Left renal cortex interstitium (tissue), 4 donors: ENCODE data around the gene CCDC107. TPM values are rescaled to one million over a fixed set of nuclear protein-coding genes. Genes with fewer than 3 reads are reported as not detected.
A peak's percentile ranks its signal among the peaks of the same experiment; 100 is the strongest.
"Not testable (repeated sequence)": the region's sequence is repeated elsewhere in the genome, so short reads cannot be mapped to it uniquely, and the experiment has no call there.

ENCODE experiments used
- DNase-seq, 4 donors: peaks; one replicate each; pipeline ENCODE4 v3.0.0-alpha.2; 2013; ENCODE audit warnings: low read depth in 4 of 4, low spot score in 2 of 4, missing footprints in 1 of 4
- polyA plus RNA-seq, 4 donors: library from polyadenylated mRNA; unstranded; fragments of 120-200 nt; gene quantifications; one replicate each; pipeline ENCODE4 v1.2.1, GENCODE V29; 2013; ENCODE audit not compliant: insufficient read length in 4 of 4

Gene CCDC107
- polyA plus RNA-seq, 4 donors = 16.3 to 25.8 (median 19.7) TPM

GRCh38 chr9:35637427-35637955, 20.6 kb upstream of the CCDC107 start:
- not testable (repeated sequence) for DNase-seq

- not testable (repeated sequence) for DNase-seq
Measured at GRCh38 chr9:35638751-35639150, 19.3 kb upstream of the CCDC107 start.

GRCh38 chr9:35639225-35639624, 18.9 kb upstream of the CCDC107 start:
- not testable (repeated sequence) for DNase-seq

GRCh38 chr9:35639631-35640030, 18.5 kb upstream of the CCDC107 start:
- no peak for DNase-seq

- DNase-seq = not testable (repeated sequence)
Measured at GRCh38 chr9:35640431-35640830, 17.7 kb upstream of the CCDC107 start.

DNA sequence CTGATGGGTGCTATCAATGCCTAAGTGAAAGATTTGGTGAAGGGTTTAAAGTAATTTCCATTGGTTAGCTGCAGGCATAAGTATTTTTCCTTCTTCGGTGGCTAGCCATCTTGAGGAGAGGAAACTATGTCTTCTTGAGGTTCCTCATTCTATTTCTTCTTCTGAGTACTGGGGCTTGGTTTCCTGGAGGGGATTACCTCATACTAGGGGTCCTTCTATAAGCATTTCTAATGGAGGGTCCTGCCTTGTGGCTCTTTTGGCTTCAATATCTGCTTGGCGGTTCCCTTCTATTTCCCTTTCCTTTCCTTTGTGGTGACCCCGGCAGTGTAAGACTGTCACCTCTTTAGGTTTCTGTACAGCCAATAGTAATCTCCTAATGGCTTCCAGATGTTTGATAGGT, 16.6 kb upstream of the CCDC107 start:
- not testable (repeated sequence) for DNase-seq

DNA sequence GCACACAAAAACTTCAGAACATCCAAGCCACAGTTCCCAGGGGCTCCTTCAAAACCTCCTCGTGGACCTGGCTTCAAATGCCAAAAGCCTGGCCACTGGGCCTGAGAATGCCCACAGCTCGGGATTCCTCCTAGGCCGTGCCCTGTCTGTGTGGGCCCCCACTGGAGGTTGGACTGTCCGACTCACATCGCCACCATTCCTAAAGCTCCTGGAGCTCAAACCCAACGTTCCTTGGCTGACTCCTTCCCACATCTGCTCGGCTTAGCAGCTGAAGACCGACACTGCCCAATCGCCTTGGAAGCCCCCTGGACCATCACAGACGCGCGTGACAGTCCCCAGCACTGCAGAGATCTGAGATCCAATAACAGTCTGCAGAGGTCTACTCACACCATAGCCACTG, 15.0 kb upstream of the CCDC107 start:
- no peak for DNase-seq

DNA sequence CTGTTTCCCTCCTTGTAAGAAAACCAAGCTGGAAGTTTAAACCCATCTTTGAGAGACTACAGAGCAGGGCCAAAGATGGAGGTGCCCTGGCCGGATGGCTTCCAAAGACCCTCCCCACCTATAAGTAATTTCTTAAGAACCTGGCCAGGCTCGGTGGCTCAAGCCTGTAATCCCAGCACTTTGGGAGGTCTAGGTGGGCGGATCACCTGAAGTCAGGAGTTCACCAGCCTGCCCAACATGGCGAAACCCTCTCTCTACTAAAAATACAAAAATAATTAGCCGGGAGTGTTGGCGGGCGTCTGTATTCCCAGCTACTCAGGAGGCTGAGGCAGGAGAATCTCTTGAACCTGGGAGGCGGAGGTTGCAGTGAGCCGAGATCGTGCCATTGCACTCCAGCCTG, 12.4 kb upstream of the CCDC107 start:
- not testable (repeated sequence) for DNase-seq

DNA sequence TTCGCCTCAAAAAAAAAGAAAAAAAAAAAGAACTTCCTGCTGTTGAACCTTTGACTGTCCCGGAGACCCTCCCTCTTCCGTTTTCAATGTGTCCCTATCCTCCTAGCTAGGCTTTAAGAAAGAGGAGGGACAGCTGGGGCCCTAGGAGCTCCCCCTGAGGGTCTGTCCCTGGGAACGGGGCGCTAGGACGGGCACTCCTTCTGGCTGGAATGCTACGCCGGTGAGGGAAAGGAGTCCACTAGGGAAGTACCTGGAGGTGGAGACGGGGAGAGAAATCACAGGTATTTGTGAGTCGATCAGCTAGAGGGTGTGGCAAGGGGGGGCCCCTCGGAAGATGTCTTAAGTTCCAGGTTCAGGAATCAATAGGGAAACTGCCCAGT, 11.9 kb upstream of the CCDC107 start:
- peak in 1 of 4 donors; percentile 73 for DNase-seq

- DNase-seq = peak; percentile 83 to 88 (median 88)
Measured at GRCh38 chr9:35646533-35647265, 11.4 kb upstream of the CCDC107 start.

GRCh38 chr9:35649431-35650340, 8.4 kb upstream of the CCDC107 start:
- DNase-seq = no peak

DNA sequence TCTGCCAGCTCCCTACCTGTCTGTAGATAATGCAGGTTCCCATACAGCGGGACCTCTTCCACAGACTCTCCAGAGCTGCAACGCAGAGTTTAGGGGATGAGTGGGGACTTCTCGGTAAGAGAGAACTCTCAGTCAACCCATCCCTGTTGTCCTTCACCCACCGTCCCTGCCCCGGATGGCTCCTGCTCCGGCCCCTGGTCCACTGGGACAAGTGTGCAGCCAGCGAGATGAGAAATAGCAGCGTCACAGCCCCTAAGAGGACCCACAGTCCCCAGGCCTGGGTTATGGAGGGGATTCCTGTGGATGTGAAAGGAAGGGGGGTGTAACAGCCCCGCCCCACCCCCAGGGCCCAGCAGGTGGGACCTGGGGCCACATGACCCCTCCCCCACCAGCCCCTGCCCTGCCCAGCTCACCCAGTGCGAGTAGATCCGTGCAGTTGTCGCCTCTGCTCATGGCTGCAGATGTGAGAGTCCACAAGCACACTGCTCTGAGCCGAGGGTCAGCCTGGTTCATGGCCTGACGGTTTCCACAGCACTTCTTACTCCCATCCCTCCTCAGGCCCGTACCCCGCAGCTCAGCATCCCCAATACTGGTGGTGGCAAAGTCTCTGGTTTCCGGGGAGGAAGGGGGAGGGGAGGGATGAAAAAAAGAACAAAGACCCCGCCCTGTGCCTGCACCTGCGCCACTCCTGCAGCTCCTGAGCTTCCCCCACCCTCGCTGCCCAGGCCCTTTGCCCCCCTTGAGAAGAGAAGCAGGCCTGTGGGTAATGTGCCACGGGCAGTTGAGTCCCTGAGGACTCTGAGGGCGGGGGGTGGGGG, 7.5 kb upstream of the CCDC107 start, which contains the start of gene SIT1:
Gene SIT1 (minus strand): TSS at position 591 of the 818 bp plus-strand sequence. CDS start 78 bp downstream, at position 513.
- no peak for DNase-seq

- DNase-seq = no peak
Measured at GRCh38 chr9:35651956-35652828, 5.9 kb upstream of the CCDC107 start.

GRCh38 chr9:35652829-35653209, 5.3 kb upstream of the CCDC107 start:
- DNase-seq = no peak

- no peak for DNase-seq
Measured at GRCh38 chr9:35653611-35654010, 4.5 kb upstream of the CCDC107 start.

DNA sequence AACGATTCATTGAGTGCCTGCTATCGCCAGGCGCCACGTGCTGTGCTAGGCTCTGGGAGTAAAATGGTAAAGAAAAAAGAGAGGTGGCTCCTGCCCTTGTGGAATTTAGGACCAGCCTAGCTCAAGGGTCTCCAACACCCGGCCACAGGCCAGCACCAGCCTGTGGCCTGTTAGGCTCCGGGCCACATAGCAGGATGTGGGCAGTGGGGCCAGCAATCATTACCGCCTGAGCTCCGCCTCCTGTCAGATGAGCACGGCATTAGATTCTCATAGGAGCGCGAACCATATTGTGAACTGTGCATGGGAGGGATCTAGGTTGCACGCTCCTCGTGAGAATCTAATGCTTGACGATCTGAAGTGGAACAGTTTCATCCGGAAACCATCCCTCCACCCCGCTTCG, 1.7 kb upstream of the CCDC107 start:
- DNase-seq = no peak

- DNase-seq = no peak
Measured at GRCh38 chr9:35656831-35657545, 1.1 kb upstream of the CCDC107 start.

DNA sequence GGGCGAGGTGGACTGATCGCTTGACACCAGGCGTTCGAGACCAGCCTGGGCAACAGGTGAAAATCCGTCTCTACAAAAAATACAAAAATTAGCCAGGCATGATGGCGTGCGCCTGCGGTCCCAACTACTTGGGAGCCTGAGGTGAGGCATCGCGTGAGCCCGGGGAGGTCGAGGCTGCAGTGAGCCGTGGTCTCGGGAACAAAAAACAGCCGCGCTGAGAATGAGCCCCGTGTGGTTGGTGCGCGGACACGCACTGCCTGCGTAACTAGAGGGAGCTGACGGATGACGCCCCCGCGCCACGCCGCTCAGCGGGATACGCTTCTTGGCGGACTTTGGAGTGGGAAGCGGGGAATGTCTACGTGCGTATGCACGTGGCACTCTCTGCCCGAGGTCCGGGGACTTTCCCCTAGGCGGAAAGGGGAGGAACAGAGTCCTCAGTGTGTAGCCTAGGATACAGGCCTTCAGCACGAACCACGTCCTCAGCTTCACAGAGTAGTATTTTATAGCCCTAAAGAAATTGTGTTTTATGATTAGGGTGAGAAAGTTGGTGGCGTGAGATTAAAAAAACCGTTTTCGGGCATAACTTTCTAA, 451 bp upstream of the CCDC107 start, which contains the start of gene RMRP:
Gene RMRP (minus strand): TSS at position 474 of the 591 bp plus-strand sequence.
- DNase-seq = peak; percentile 96 to 99 (median 97)

- no peak for DNase-seq
Measured at GRCh38 chr9:35658968-35659220, 802 bp downstream of the CCDC107 start.
